H1 (cell line): ENCODE measurements around the gene CCDC196. TPM values are rescaled to one million over a fixed set of nuclear protein-coding genes. Genes with fewer than 3 reads are reported as not detected.

Source experiments
- CTCF ChIA-PET: fragments of 300-600 bp; sonication (Branson Sonifier 250); formaldehyde crosslinking; loops from one replicate; lab custom pipeline; 2021; ENCODE audit not compliant: partially characterized antibody; lab: Charles Lee
- POLR2A ChIA-PET: fragments of 300-600 bp; sonication (Branson Sonifier 250); formaldehyde crosslinking; loops from one replicate; lab custom pipeline; 2021; ENCODE audit warnings: inconsistent platforms; ENCODE audit not compliant: partially characterized antibody; lab: Charles Lee
- DNase-seq, 2 experiments: peaks; one replicate each; pipeline versions ENCODE4 v3.0.0 to v3.0.0-alpha.2; 2010 to 2022; ENCODE audit warnings: low spot score in 2 of 2, low read depth in 1 of 2, mixed read lengths in 1 of 2
- FAIRE-seq: peaks from 2 replicates; lab custom pipeline; 2011; peaks lifted over from hg19 to GRCh38; lab: Jason Lieb, UNC
- H2AFZ ChIP-seq: 2 replicates; pipeline ENCODE4 v1.8.1; 2012; ENCODE audit warnings: low read length, inconsistent platforms
- H2AK5ac ChIP-seq: 2 replicates; pipeline ENCODE4 v1.6.1; 2013; ENCODE audit warnings: low read depth, low read length
- H2BK120ac ChIP-seq: replicated peaks from 2 replicates; pipeline ENCODE3; 2013; ENCODE audit warnings: low read depth, low read length, inconsistent platforms
- H2BK12ac ChIP-seq: 2 replicates; pipeline ENCODE4 v1.6.1; 2013; ENCODE audit warnings: low read depth, low read length
- H2BK15ac ChIP-seq: 2 replicates; pipeline ENCODE4 v1.6.1; 2013; ENCODE audit warnings: low read length
- H2BK20ac ChIP-seq: 2 replicates; pipeline ENCODE4 v1.6.1; 2013; ENCODE audit warnings: low read length
- H2BK5ac ChIP-seq: 2 replicates; pipeline ENCODE4 v1.6.1; 2013; ENCODE audit warnings: low read depth, low read length
- H3K14ac ChIP-seq: 2 replicates; pipeline ENCODE4 v1.6.1; 2013; ENCODE audit warnings: inconsistent platforms; ENCODE audit not compliant: insufficient read length
- H3K18ac ChIP-seq: 2 replicates; pipeline ENCODE4 v1.6.1; 2013; ENCODE audit warnings: low read length; ENCODE audit errors: extremely low read depth
- H3K23ac ChIP-seq: 2 replicates; pipeline ENCODE4 v1.6.1; 2013; ENCODE audit warnings: inconsistent platforms; ENCODE audit not compliant: insufficient read length
- H3K23me2 ChIP-seq: 2 replicates; pipeline ENCODE4 v1.6.1; 2013; ENCODE audit warnings: low read depth, low read length
- H3K27ac ChIP-seq: 2 replicates; pipeline ENCODE4 v1.6.1; 2011; ENCODE audit warnings: low read depth, low read length, inconsistent platforms
- H3K27me3 ChIP-seq, 4 experiments: replicated peaks in 1 of 4; 1 replicate in 1 of 4; 2 replicates in 3 of 4; pipeline versions ENCODE4 v1.6.1 to v1.8.1; 2011 to 2013; ENCODE audit warnings: low read length in 3 of 4, mild to moderate bottlenecking in 3 of 4, inconsistent platforms in 2 of 4, mixed read lengths in 2 of 4, moderate library complexity in 1 of 4; ENCODE audit not compliant: control insufficient read depth in 3 of 4, insufficient read depth in 3 of 4; ENCODE audit errors: extremely low read depth in 1 of 4
- H3K36me3 ChIP-seq, 4 experiments: 2 replicates each; pipeline versions ENCODE4 v1.6.1 to v1.8.1; 2011 to 2013; ENCODE audit warnings: mild to moderate bottlenecking in 4 of 4, low read length in 3 of 4, moderate library complexity in 2 of 4, control low read depth in 1 of 4, inconsistent platforms in 1 of 4; ENCODE audit not compliant: insufficient read depth in 4 of 4, control insufficient read depth in 2 of 4
- H3K4ac ChIP-seq: replicated peaks from 2 replicates; pipeline ENCODE3; 2013; ENCODE audit warnings: low read length, low read depth, mixed read lengths, inconsistent platforms; ENCODE audit not compliant: insufficient read length
- H3K4me1 ChIP-seq, 4 experiments: replicated peaks in 1 of 4; 1 replicate in 1 of 4; 2 replicates in 3 of 4; pipeline versions ENCODE4 v1.6.1 to v1.8.1; 2011 to 2013; ENCODE audit warnings: low read length in 3 of 4, inconsistent platforms in 2 of 4, mixed read lengths in 1 of 4; ENCODE audit not compliant: insufficient read depth in 4 of 4, control insufficient read depth in 3 of 4
- H3K4me2 ChIP-seq, 2 experiments: 2 replicates each; pipeline versions ENCODE4 v1.6.1 to v1.8.1; 2011 to 2013; ENCODE audit warnings: low read depth in 2 of 2, low read length in 2 of 2, control low read depth in 1 of 2, inconsistent platforms in 1 of 2, mild to moderate bottlenecking in 1 of 2; ENCODE audit not compliant: insufficient read depth in 1 of 2
- H3K4me3 ChIP-seq, 4 experiments: fragments of 200-600, 300-600 bp in 1 of 4; sonication (generic), shearing (Covaris generic), sonication (Bioruptor Twin) in 1 of 4; 2 replicates each; pipeline versions ENCODE4 v1.5.1 to v1.8.1; 2011 to 2016; ENCODE audit warnings: low read length in 4 of 4, low read depth in 3 of 4, control low read depth in 2 of 4, inconsistent platforms in 2 of 4, mild to moderate bottlenecking in 2 of 4, mixed read lengths in 1 of 4, moderate library complexity in 1 of 4; ENCODE audit not compliant: insufficient read depth in 2 of 4; ENCODE audit errors: extremely low read depth in 1 of 4
- H3K56ac ChIP-seq: replicated peaks from 2 replicates; pipeline ENCODE3; 2013; ENCODE audit warnings: low read depth, mild to moderate bottlenecking, mixed read lengths, low read length, inconsistent platforms; ENCODE audit not compliant: insufficient read length
- H3K79me1 ChIP-seq: 2 replicates; pipeline ENCODE4 v1.6.1; 2013; ENCODE audit warnings: low read depth, low read length, control low read depth
- H3K79me2 ChIP-seq, 2 experiments: 2 replicates each; pipeline versions ENCODE4 v1.6.1 to v1.8.1; 2012 to 2013; ENCODE audit warnings: low read length in 2 of 2, mild to moderate bottlenecking in 2 of 2, inconsistent platforms in 1 of 2; ENCODE audit not compliant: insufficient read depth in 2 of 2, control insufficient read depth in 1 of 2
- H3K9ac ChIP-seq, 4 experiments: replicated peaks in 1 of 4; 1 replicate in 1 of 4; 2 replicates in 3 of 4; pipeline versions ENCODE4 v1.6.1 to v1.8.1; 2011 to 2013; ENCODE audit warnings: low read depth in 3 of 4, low read length in 3 of 4, control low read depth in 2 of 4, mild to moderate bottlenecking in 2 of 4, moderate library complexity in 2 of 4, inconsistent platforms in 1 of 4; ENCODE audit errors: extremely low read depth in 1 of 4
- H3K9me3 ChIP-seq, 2 experiments: 2 replicates each; pipeline versions ENCODE4 v1.6.1 to v1.8.1; 2012 to 2013; ENCODE audit warnings: mild to moderate bottlenecking in 2 of 2, moderate library complexity in 2 of 2, control low read depth in 1 of 2, inconsistent platforms in 1 of 2, low read depth in 1 of 2, low read length in 1 of 2, mixed read lengths in 1 of 2; ENCODE audit not compliant: insufficient read depth in 2 of 2
- H4K20me1 ChIP-seq, 2 experiments: replicated peaks in 1 of 2; 2 replicates each; pipeline versions ENCODE3 to v1.8.1; 2011 to 2013; ENCODE audit warnings: inconsistent platforms in 2 of 2, low read length in 2 of 2, mild to moderate bottlenecking in 1 of 2; ENCODE audit not compliant: insufficient read depth in 2 of 2, control insufficient read depth in 1 of 2
- H4K5ac ChIP-seq: 2 replicates; pipeline ENCODE4 v1.6.1; 2013; ENCODE audit warnings: low read length, low read depth, mixed read lengths, inconsistent platforms; ENCODE audit not compliant: insufficient read length
- H4K8ac ChIP-seq: 2 replicates; pipeline ENCODE4 v1.8.0; 2013; ENCODE audit warnings: mild to moderate bottlenecking, moderate library complexity, low read length, inconsistent platforms; ENCODE audit not compliant: insufficient read depth; ENCODE audit errors: extremely low read depth
- H4K91ac ChIP-seq: replicated peaks from 2 replicates; pipeline ENCODE3; 2013; ENCODE audit warnings: low read length, mixed read lengths, inconsistent platforms; ENCODE audit not compliant: insufficient read length
- ATF2 ChIP-seq: IDR thresholded peaks from 2 replicates; pipeline ENCODE4 v1.6.1; 2012; ENCODE audit warnings: low read length, inconsistent platforms
- BRCA1 ChIP-seq: IDR thresholded peaks from 2 replicates; pipeline ENCODE4 v1.6.1; 2012; ENCODE audit warnings: low read depth, low read length, improper control_type of control experiment
- CBX5 ChIP-seq: fragments of 300-800, 300-1000 bp; sonication (generic); IDR thresholded peaks from 2 replicates; pipeline ENCODE4 v1.7.1; 2016; ENCODE audit warnings: antibody characterized with exemption, low read length, low read depth
- CTBP2 ChIP-seq: IDR thresholded peaks from 2 replicates; pipeline ENCODE4 v1.7.0; 2011; ENCODE audit warnings: borderline replicate concordance, mild to moderate bottlenecking, moderate library complexity, mixed read lengths, low read length; ENCODE audit not compliant: insufficient read depth, insufficient read length
- GABPA ChIP-seq: IDR thresholded peaks from 2 replicates; pipeline ENCODE4 v1.6.1; 2011; ENCODE audit warnings: mild to moderate bottlenecking, low read length, moderate library complexity, borderline replicate concordance; ENCODE audit not compliant: insufficient read depth
- NANOG ChIP-seq: IDR thresholded peaks from 2 replicates; pipeline ENCODE4 v1.6.1; 2011; ENCODE audit warnings: low read length, low read depth, mild to moderate bottlenecking, inconsistent platforms; ENCODE audit not compliant: insufficient read depth, poor library complexity, severe bottlenecking
- POLR2AphosphoS5 ChIP-seq: IDR thresholded peaks from 2 replicates; pipeline ENCODE4 v1.6.1; 2011; ENCODE audit warnings: low read depth, low read length
- RNF2 ChIP-seq: fragments of 200-900, 300-1000 bp; sonication (generic); IDR thresholded peaks from 2 replicates; pipeline ENCODE4 v1.7.1; 2016; ENCODE audit warnings: borderline replicate concordance, low read depth, mild to moderate bottlenecking, antibody characterized with exemption, low read length; ENCODE audit not compliant: poor library complexity, severe bottlenecking; ENCODE audit errors: missing control alignments
- RXRA ChIP-seq: IDR thresholded peaks from 2 replicates; pipeline ENCODE4 v1.6.1; 2011; ENCODE audit warnings: low read depth, mild to moderate bottlenecking, low read length, moderate library complexity; ENCODE audit not compliant: insufficient read depth
- SRF ChIP-seq: IDR thresholded peaks from 2 replicates; pipeline ENCODE4 v1.6.1; 2011; ENCODE audit warnings: mild to moderate bottlenecking, low read depth, low read length, moderate library complexity
- SUZ12 ChIP-seq: fragments of 200-600 bp; sonication (generic); IDR thresholded peaks from 2 replicates; pipeline ENCODE4 v1.6.1; 2012; ENCODE audit warnings: mild to moderate bottlenecking, inconsistent platforms, low read length, moderate library complexity, mixed read lengths
- WGBS, 2 experiments: shearing (Covaris generic) in 1 of 2; methylation state at CpG; one replicate each; pipeline versions ENCODE4 v1.1.6 to v1.1.7; 2013 to 2015; ENCODE audit warnings: low lambda C conversion rate in 2 of 2, mixed read lengths in 2 of 2, inconsistent platforms in 1 of 2, low coverage in 1 of 2, missing lambda C conversion rate in 1 of 2; ENCODE audit not compliant: insufficient replicate concordance in 2 of 2, insufficient coverage in 1 of 2, insufficient read length in 1 of 2; ENCODE audit errors: extremely low coverage in 1 of 2, missing lambda C conversion rate in 1 of 2; 5-methylcytosine and 5-hydroxymethylcytosine counted together
- polyA plus RNA-seq, 7 experiments: library from polyadenylated mRNA; depleted of rRNA in 3 of 7; stranded (reverse) in 5 of 7; unstranded in 2 of 7; fragments of >200 nt in 5 of 7; fragments of 200-250 nt in 2 of 7; gene quantifications; 1 replicate in 5 of 7; 2 replicates in 1 of 7; 4 replicates in 1 of 7; pipeline versions ENCODE4 v1.2.1 to v1.2.3, GENCODE V29; 2011 to 2013; ENCODE audit warnings: missing spikeins in 2 of 7, mixed read lengths in 2 of 7
- total RNA-seq: library from RNA; stranded (reverse); fragmentation: NEBNext Ultra II Directional; extraction: Animal tissue kit (Norgen Biotek cat#: 25700); gene quantifications from 2 replicates; pipeline ENCODE4 v1.2.1, GENCODE V29; 2021

Gene CCDC196
- total and polyA plus RNA-seq, 2 of the 8 experiments (the other 6 are each of a cell fraction or from before 2014, with no cell fraction given), result not detected

GRCh38 chr14:66473223-66473622, 12.9 kb upstream of the CCDC196 start:
- Histone ChIP-seq H3K4me1 (no peaks in the 10 kb centered on the region), H3K23me2 (no peaks in the 10 kb centered on the region)
- CTCF ChIA-PET, result no interaction called here
- TF ChIP-seq SRF (no peak), BRCA1 (no peak), GABPA (no peak), NANOG (no peak), CBX5 (no peak), SUZ12 (no peak), RXRA (no peak), RNF2 (no peak), ATF2 (no peak), POLR2AphosphoS5 (no peak), CTBP2 (no peak)
- TF ChIP-seq, all 59 proteins: peak for 0
- Histone ChIP-seq H3K18ac (no peak overlapping the region), H4K8ac (no peak overlapping the region), H3K9me3 (peaks cover 14 to 24% of the 10 kb centered on the region in 2 experiments), H4K20me1 (no peaks in the 10 kb centered on the region), H2AK5ac (no peak overlapping the region), H2BK120ac (no peak overlapping the region), H2BK5ac (no peak overlapping the region), H4K91ac (no peak overlapping the region), H3K14ac (no peak overlapping the region), H3K9ac (no peak overlapping the region), H3K4me3 (no peak overlapping the region), H2BK12ac (no peak overlapping the region), H3K4ac (no peak overlapping the region), H4K5ac (no peak overlapping the region), H3K4me2 (no peak overlapping the region), H2BK15ac (no peak overlapping the region), H2BK20ac (no peak overlapping the region), H3K56ac (no peak overlapping the region), H3K23ac (no peak overlapping the region), H3K79me2 (no peaks in the 10 kb centered on the region), H3K27me3 (no peaks in the 10 kb centered on the region), H3K79me1 (no peaks in the 10 kb centered on the region), H2AFZ (no peak overlapping the region), H3K36me3 (peaks cover 0 to 3% (median 0%) of the 10 kb centered on the region in 4 experiments; a peak in 2 of 8 replicates), H3K27ac (no peak overlapping the region)
- whole genome bisulfite sequencing, 2 experiments, result 93% methylated on average over 2 of the region's 2 CpGs; no CpG with 5 or more reads in 1 of the 2 experiments
- no peak for DNase-seq
- POLR2A ChIA-PET, result no interaction called here
- no peak for FAIRE-seq
